CD4-positive, alpha-beta memory T cell (primary cell): ENCODE measurements around the gene NCF4. TPM values are rescaled to one million over a fixed set of nuclear protein-coding genes. Genes with fewer than 3 reads are reported as not detected.
A peak's percentile ranks its signal among the peaks of the same experiment; 100 is the strongest.

ENCODE experiments used
- CTCF ChIA-PET: fragments of 350-600 bp; sonication (Branson Sonifier 250); formaldehyde crosslinking; loops from one replicate; lab custom pipeline; 2021; ENCODE audit warnings: inconsistent platforms; ENCODE audit not compliant: partially characterized antibody; lab: Charles Lee
- POLR2A ChIA-PET: fragments of 350-600 bp; sonication (Branson Sonifier 250); formaldehyde crosslinking; loops from one replicate; lab custom pipeline; 2021; ENCODE audit not compliant: partially characterized antibody; lab: Charles Lee
- DNase-seq, 5 donors: peaks; one replicate each; pipeline versions ENCODE4 v3.0.0 to v3.0.0-alpha.2; 2020 to 2022; ENCODE audit warnings: mixed read lengths in 1 of 5
- H3K27ac ChIP-seq: one replicate; pipeline ENCODE4 v1.7.0; 2013; ENCODE audit warnings: low read depth, low read length
- H3K27me3 ChIP-seq: 2 replicates; pipeline ENCODE4 v1.7.0; 2013; ENCODE audit warnings: mild to moderate bottlenecking, low read length, moderate library complexity; ENCODE audit not compliant: insufficient read depth
- H3K36me3 ChIP-seq: 2 replicates; pipeline ENCODE4 v1.7.0; 2013; ENCODE audit warnings: mild to moderate bottlenecking, low read length, moderate library complexity; ENCODE audit not compliant: insufficient read depth
- H3K4me1 ChIP-seq: 2 replicates; pipeline ENCODE4 v1.7.0; 2013; ENCODE audit warnings: mild to moderate bottlenecking, low read length, moderate library complexity; ENCODE audit not compliant: insufficient read depth
- H3K4me3 ChIP-seq, 2 donors: one replicate each; pipeline ENCODE4 v1.7.0; 2013; ENCODE audit warnings: low read length in 2 of 2, mild to moderate bottlenecking in 1 of 2
- H3K9me3 ChIP-seq, 2 donors: one replicate each; pipeline ENCODE4 v1.7.0; 2013; ENCODE audit warnings: low read length in 2 of 2, control low read depth in 1 of 2; ENCODE audit not compliant: control insufficient read depth in 1 of 2
- H3K27ac Mint-ChIP-seq, 7 donors: one replicate each; pipeline ENCODE4 v1.8.0; 2020 to 2021; ENCODE audit warnings: mixed read lengths in 7 of 7, mild to moderate bottlenecking in 6 of 7, inconsistent platforms in 3 of 7, moderate library complexity in 3 of 7
- H3K27me3 Mint-ChIP-seq, 2 donors: one replicate each; pipeline ENCODE4 v1.8.0; 2020 to 2021; ENCODE audit warnings: mixed read lengths in 2 of 2
- H3K36me3 Mint-ChIP-seq, 2 donors: one replicate each; pipeline ENCODE4 v1.8.0; 2020 to 2021; ENCODE audit warnings: mixed read lengths in 2 of 2, inconsistent platforms in 1 of 2, mild to moderate bottlenecking in 1 of 2
- H3K4me1 Mint-ChIP-seq, 4 donors: one replicate each; pipeline ENCODE4 v1.8.0; 2020 to 2021; ENCODE audit warnings: mixed read lengths in 4 of 4, mild to moderate bottlenecking in 1 of 4
- H3K4me3 Mint-ChIP-seq, 8 donors: one replicate each; pipeline ENCODE4 v1.8.0; 2020 to 2021; ENCODE audit warnings: mixed read lengths in 8 of 8, mild to moderate bottlenecking in 7 of 8, moderate library complexity in 6 of 8, inconsistent platforms in 3 of 8
- H3K9me3 Mint-ChIP-seq, 8 donors: one replicate each; pipeline ENCODE4 v1.8.0; 2020 to 2021; ENCODE audit warnings: mixed read lengths in 8 of 8, mild to moderate bottlenecking in 5 of 8, inconsistent platforms in 3 of 8, moderate library complexity in 1 of 8
- intact Hi-C: fragments of 100-400 bp; cut with micrococcal nuclease; formaldehyde crosslinking; loops from one replicate; pipeline ENCODE4 v1.15.1; 2023
- polyA plus RNA-seq, 2 donors: library from polyadenylated mRNA; unstranded; fragments of 300-500 nt; fragmentation: Illumina TruSeq; gene quantifications; one replicate each; pipeline ENCODE4 v1.2.3, GENCODE V29; 2021
- total RNA-seq, 2 experiments: library from RNA; stranded (reverse); gene quantifications; one replicate each; pipeline ENCODE4 v1.2.3, GENCODE V29; 2021

Gene NCF4
- total and polyA plus RNA-seq, 4 experiments from 2014 or later, result 16.6 to 28.0 (median 22.1) TPM

DNA sequence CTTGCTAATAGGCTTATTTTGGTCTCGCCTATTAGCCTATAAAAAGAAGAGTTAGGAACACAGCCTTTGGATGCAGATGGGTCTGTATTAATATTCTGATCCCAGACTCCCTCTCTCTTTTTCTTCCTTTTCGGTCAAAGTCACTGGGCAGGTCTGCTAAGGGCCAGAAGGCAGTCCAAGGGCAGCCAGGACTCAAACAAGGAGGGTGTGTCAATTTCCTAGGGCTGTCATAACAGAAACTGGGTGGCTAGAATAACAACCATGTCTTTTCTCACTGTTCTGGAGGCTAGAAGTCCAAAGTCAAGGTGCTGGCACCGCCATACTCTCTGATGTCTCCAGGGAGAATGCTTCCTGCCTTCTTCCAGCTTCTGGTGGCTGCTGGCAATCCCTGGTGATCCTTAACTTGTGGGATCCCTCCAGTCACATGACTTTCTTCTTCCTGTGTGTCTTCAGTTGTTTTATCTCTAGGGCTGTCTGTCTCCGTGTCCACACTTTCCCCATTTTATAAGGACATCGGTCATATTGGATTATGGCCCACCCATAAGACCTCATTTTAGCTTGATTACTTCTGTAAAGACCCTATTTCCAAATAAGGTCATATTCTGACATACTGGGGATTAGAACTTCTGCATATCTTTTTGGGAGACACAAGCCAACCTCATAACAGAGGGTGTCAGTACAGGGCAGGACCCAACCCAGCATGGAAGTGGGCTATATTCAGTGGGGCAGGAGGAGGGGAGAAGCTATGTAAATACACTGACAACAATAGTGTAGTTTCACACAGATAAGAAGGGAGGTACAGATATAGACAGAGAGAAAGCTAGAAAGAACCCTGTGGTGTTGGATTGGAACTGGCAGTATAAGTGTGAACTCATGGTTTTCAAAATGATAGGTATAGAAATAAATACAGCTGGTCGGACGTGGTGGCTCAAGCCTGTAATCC lies 46.7 kb downstream of the NCF4 start:
- Histone ChIP-seq H3K27ac (no peak overlapping the region), H3K4me3 (no peak overlapping the region), H3K36me3 (no peaks in the 10 kb centered on the region), H3K4me1 (no peaks in the 10 kb centered on the region), H3K9me3 (no peaks in the 10 kb centered on the region), H3K27me3 (no peaks in the 10 kb centered on the region)
- Mint-ChIP-seq H3K9me3 (peaks cover 0 to 4% (median 0%) of the 10 kb centered on the region in 8 donors), H3K27me3 (peaks cover 20 to 30% of the 10 kb centered on the region in 2 donors), H3K4me1 (no peaks in the 10 kb centered on the region), H3K36me3 (no peaks in the 10 kb centered on the region), H3K4me3 (no peak overlapping the region), H3K27ac (no peak overlapping the region)
- no peak for DNase-seq
- ChIA-PET POLR2A (no interaction called here), CTCF (no interaction called here)
- intact Hi-C loops, result no loop called here

DNA sequence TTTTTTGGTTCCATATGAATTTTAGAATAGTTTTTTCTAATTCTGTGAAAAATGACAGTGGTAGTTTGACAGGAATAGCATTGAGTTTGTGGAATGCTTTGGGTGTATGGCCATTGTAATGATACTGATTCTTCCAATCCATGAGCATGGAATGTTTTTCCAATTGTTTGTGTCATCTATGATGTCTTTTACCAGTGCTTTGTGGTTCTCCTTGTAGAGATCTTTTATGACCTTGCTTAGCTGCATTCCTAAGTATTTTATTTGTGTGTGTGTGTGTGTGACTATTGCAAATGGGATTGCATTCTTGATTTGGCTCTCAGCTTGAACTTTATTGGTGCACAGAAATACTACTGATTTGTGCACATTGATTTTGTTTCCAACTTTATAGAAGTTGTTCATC lies 49.7 kb downstream of the NCF4 start:
- H3K9me3 ChIP-seq, result no peaks in the 10 kb centered on the region
- no peak overlapping the region for H3K27ac ChIP-seq
- POLR2A ChIA-PET, result no interaction called here
- H3K4me1 ChIP-seq, result no peaks in the 10 kb centered on the region
- CTCF ChIA-PET, result interaction anchor here (1.1 kb wide), 1 partner anchor 29 kb away, joined by 3 read pairs; no protein-coding TSS in a partner anchor
- H3K27ac Mint-ChIP-seq, result no peak overlapping the region
- H3K36me3 Mint-ChIP-seq, result no peaks in the 10 kb centered on the region
- DNase-seq, result no peak
- peaks cover 0 to 4% (median 0%) of the 10 kb centered on the region in 4 donors for H3K4me1 Mint-ChIP-seq
- no peak overlapping the region for H3K4me3 ChIP-seq
- peaks cover 11 to 21% of the 10 kb centered on the region in 2 donors for H3K27me3 Mint-ChIP-seq
- intact Hi-C loops, result no loop called here
- H3K27me3 ChIP-seq, result no peaks in the 10 kb centered on the region
- no peaks in the 10 kb centered on the region for H3K36me3 ChIP-seq
- no peak overlapping the region for H3K4me3 Mint-ChIP-seq
- no peaks in the 10 kb centered on the region for H3K9me3 Mint-ChIP-seq

DNA sequence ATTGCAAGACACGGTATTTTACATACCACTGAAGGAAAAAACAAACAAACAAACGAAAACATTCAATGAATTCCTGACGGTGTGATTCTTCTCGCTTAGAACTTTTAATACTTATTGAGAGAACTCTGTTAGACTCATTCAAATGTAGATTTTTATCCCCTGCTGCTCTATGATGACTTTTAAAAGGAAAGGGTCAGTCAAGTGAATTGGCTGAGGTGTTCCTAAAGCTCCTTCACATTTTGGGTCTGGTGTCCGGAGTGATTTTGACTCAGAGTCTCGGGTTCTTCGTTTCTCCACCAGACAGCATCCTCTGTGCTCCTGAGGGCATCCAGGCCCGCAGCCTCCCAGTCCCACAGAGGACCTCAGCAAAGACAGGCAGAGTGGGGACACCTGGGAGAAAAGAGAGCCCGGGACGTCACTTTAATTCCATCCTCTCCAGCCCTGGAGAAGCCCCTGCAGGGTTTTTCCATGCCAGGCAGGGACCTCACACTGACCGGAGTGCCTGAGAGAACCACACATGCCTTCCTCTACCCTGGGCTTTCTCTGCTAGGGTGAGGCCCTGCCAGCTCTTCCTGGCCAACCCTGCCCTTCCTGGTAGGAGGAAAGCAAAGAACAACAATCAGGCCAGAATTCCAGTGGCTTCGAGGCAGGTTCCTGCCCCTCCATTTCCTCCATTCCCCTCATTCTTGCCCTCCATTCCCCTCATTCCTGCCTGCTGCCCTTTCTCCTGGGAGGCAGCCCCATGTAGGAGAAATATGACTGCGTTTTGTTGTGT lies 51.3 kb downstream of the NCF4 start:
- Mint-ChIP-seq H3K27ac (no peak overlapping the region), H3K4me1 (peaks cover 0 to 4% (median 0%) of the 10 kb centered on the region in 4 donors), H3K27me3 (peaks cover 11 to 19% of the 10 kb centered on the region in 2 donors), H3K9me3 (no peaks in the 10 kb centered on the region), H3K4me3 (no peak overlapping the region), H3K36me3 (no peaks in the 10 kb centered on the region)
- no peaks in the 10 kb centered on the region for H3K27me3 ChIP-seq
- ChIA-PET POLR2A (no interaction called here), CTCF (no interaction called here)
- intact Hi-C loops, result no loop called here
- no peaks in the 10 kb centered on the region for H3K9me3 ChIP-seq
- H3K4me3 ChIP-seq, result no peak overlapping the region
- no peak overlapping the region for H3K27ac ChIP-seq
- no peak for DNase-seq
- H3K36me3 ChIP-seq, result no peaks in the 10 kb centered on the region
- H3K4me1 ChIP-seq, result no peaks in the 10 kb centered on the region

DNA sequence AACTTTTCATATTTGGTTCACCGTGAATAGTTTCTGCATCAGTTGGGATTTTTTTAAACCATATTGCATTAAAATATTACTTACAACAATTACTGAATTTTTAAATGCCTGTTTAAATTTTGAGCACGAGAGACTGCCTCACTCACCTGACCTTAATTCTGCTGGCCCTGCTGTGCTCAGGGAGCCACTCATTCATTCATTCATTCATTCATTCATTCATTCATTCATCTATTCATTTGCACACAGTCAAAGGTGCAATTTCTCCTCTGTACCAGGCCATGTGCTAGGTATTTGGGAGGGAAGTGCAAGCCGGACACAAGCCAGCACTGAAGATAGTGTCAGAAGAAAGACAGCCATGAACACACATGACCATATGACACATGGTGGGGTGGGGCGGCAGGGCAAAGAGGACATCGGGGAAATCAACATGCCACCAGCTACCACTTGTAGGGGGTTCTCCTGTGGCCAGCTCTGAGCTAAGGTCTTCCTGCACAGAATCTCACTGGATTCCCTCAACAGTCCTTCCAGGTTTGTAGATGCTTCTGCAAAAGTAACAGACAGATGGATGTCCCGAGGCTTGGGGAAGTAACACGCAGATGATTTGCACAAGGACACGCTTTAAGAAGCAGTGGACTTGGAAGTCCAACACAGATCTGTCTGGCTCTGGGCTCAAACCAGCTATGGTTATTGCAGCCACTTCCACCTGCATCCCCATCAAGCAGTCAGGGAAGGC lies 52.1 kb downstream of the NCF4 start:
- CTCF ChIA-PET, result interaction anchor here (1.6 kb wide), 1 partner anchor 59 kb away, joined by 3 read pairs; no protein-coding TSS in a partner anchor
- no peaks in the 10 kb centered on the region for H3K4me1 ChIP-seq
- H3K9me3 ChIP-seq, result no peaks in the 10 kb centered on the region
- Mint-ChIP-seq H3K4me3 (peak overlapping the region in 1 of 8 donors; percentile 42), H3K27ac (no peak overlapping the region), H3K4me1 (peaks cover 0 to 4% (median 0%) of the 10 kb centered on the region in 4 donors), H3K36me3 (no peaks in the 10 kb centered on the region), H3K27me3 (peaks cover 6 to 17% of the 10 kb centered on the region in 2 donors), H3K9me3 (no peaks in the 10 kb centered on the region)
- no peak for DNase-seq
- no peaks in the 10 kb centered on the region for H3K36me3 ChIP-seq
- H3K27ac ChIP-seq, result no peak overlapping the region
- no peak overlapping the region for H3K4me3 ChIP-seq
- POLR2A ChIA-PET, result no interaction called here
- no peaks in the 10 kb centered on the region for H3K27me3 ChIP-seq
- intact Hi-C loops, result no loop called here

DNA sequence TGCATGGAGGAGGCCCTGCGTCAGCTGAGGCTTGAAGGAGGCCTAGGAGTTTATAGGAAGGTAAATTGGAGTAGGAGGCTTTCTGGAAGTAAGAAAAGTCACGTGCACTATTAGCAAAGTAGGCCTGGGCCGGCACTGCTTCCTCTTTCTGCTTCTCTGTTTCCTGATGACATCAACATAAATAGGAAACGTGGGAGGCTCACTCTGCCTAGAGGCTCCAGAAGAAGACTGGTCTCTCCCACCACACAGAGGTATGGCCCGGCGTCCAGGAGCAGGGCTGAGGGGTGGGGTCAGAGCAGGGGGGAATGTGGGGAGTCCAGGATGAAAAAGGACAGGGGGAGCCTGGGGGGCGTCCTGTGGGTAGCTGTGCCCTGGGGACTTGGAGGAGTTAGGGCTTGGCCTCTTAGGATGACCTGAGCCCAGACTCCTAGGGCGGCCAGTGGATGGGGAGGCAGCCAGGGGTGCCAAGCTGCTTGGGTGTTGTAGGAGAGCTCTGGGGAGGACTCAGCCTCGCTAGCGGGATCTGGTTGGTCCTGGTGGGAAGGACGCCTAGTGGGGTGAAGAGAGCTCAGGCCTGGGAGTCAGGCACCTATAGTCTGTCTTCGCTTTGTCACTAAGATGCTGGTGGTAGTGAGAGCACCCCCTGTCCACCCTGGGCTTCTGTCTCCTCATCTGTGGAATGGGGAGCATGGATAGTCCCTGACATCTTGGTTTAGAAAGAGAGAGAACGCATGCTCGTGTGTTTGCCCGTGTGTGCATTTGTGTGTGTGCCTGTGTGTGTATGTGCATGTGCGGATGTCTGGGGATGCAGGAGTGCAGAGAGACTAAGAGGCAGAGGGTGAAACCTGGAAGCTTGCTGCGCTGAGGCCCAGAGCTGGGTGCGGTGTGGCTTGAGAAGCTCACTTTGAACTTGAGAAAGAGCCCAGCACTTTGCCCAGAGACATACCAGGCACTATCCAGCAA lies 52.9 kb downstream of the NCF4 start, which contains the start of gene CSF2RB:
TSS of gene CSF2RB (plus strand) at position 202 of the 963 bp plus-strand sequence. CDS start 8,580 bp downstream, outside the sequence.
- no peaks in the 10 kb centered on the region for H3K27me3 ChIP-seq
- POLR2A ChIA-PET, result no interaction called here
- no peaks in the 10 kb centered on the region for H3K9me3 ChIP-seq
- no peaks in the 10 kb centered on the region for H3K4me1 ChIP-seq
- no peaks in the 10 kb centered on the region for H3K36me3 Mint-ChIP-seq
- no peaks in the 10 kb centered on the region for H3K36me3 ChIP-seq
- no peak within 1 kb of the TSS for H3K27ac ChIP-seq
- H3K27ac Mint-ChIP-seq, result peak within 1 kb of the TSS in 1 of 7 donors; percentile 24
- intact Hi-C loops, result no loop called here
- H3K4me1 Mint-ChIP-seq, result peaks cover 0 to 4% (median 0%) of the 10 kb centered on the region in 4 donors
- peaks cover 5 to 16% of the 10 kb centered on the region in 2 donors for H3K27me3 Mint-ChIP-seq
- DNase-seq, result no peak
- H3K4me3 Mint-ChIP-seq, result peak within 1 kb of the TSS in 1 of 8 donors; percentile 42
- no peak within 1 kb of the TSS for H3K4me3 ChIP-seq
- H3K9me3 Mint-ChIP-seq, result no peaks in the 10 kb centered on the region
- CTCF ChIA-PET, result interaction anchor here (1.6 kb wide), 1 partner anchor 60 kb away, joined by 3 read pairs; no protein-coding TSS in a partner anchor

DNA sequence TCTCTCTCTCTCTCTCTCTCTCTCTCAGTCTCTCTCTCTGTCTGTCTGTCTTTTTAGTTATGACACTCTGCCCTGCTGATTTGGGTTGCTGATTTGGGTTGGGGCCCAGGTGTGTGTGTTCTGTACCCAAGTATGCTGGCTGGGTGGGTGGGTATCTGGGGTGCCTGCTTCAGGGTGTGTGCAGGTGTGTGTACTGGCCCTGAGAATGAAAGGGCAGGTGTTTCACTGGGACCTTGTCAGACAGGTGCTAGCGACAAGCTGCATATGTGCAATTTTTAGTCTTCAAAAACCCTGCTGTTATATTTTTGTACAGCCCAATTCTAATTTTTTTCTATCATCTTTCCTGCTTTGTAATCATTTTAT lies 53.6 kb downstream of the NCF4 start:
- no peaks in the 10 kb centered on the region for H3K36me3 ChIP-seq
- no peaks in the 10 kb centered on the region for H3K9me3 ChIP-seq
- H3K27me3 ChIP-seq, result no peaks in the 10 kb centered on the region
- intact Hi-C loops, result no loop called here
- H3K9me3 Mint-ChIP-seq, result peaks cover 0 to 5% (median 0%) of the 10 kb centered on the region in 8 donors
- H3K4me3 Mint-ChIP-seq, result no peak overlapping the region
- H3K4me1 ChIP-seq, result no peaks in the 10 kb centered on the region
- no peak overlapping the region for H3K4me3 ChIP-seq
- H3K27ac ChIP-seq, result no peak overlapping the region
- CTCF ChIA-PET, result no interaction called here
- DNase-seq, result no peak
- H3K27ac Mint-ChIP-seq, result no peak overlapping the region
- no peaks in the 10 kb centered on the region for H3K36me3 Mint-ChIP-seq
- H3K27me3 Mint-ChIP-seq, result peaks cover 3 to 14% of the 10 kb centered on the region in 2 donors
- peaks cover 0 to 4% (median 0%) of the 10 kb centered on the region in 4 donors for H3K4me1 Mint-ChIP-seq
- POLR2A ChIA-PET, result no interaction called here
